A549 (cell line): ENCODE data around the gene FAM3A. TPM values are rescaled to one million over a fixed set of nuclear protein-coding genes. Genes with fewer than 3 reads are reported as not detected.

ENCODE experiments used
- ATAC-seq, 2 experiments: fragments of 200-7000 bp in 1 of 2; fragments of >200 bp in 1 of 2; cut with Nextera tagmentation in 1 of 2; cut with Tn5 transposase in 1 of 2; 3 replicates each; pipeline versions ENCODE4 v1.8.0 to v1.9.1; 2018 to 2020; ENCODE audit warnings: mild to moderate bottlenecking in 1 of 2, moderate library complexity in 1 of 2
- CTCF ChIA-PET: fragments of 300-600 bp; sonication (Branson Sonifier 250); formaldehyde crosslinking; extraction: SDS; loops from one replicate; lab custom pipeline; 2021; ENCODE audit warnings: antibody characterized with exemption, inconsistent platforms; lab: Yijun Ruan, JAX
- POLR2A ChIA-PET: fragments of 350-600 bp; formaldehyde crosslinking; extraction: SDS; loops from one replicate; lab custom pipeline; 2021; ENCODE audit warnings: antibody characterized with exemption, inconsistent platforms; lab: Yijun Ruan, JAX
- DNase-seq, 2 experiments: peaks; one replicate each; pipeline versions ENCODE4 v3.0.0 to v3.0.0-alpha.2; 2011 to 2016; ENCODE audit warnings: low read depth in 1 of 2, low spot score in 1 of 2
- FAIRE-seq: peaks from 2 replicates; lab custom pipeline; 2011; peaks lifted over from hg19 to GRCh38; lab: Jason Lieb, UNC
- H3K27ac ChIP-seq, 2 experiments: fragments of >200 bp; sonication (Bioruptor Twin); formaldehyde crosslinking; 3 replicates each; pipeline ENCODE4 v1.5.1; 2016 to 2017
- H3K4me1 ChIP-seq: fragments of >200 bp; sonication (Bioruptor Twin); formaldehyde crosslinking; 3 replicates; pipeline ENCODE4 v1.6.1; 2016
- H3K4me2 ChIP-seq: fragments of >200 bp; sonication (Bioruptor Twin); formaldehyde crosslinking; 3 replicates; pipeline ENCODE4 v1.6.1; 2016
- H3K4me3 ChIP-seq: fragments of >200 bp; sonication (Bioruptor Twin); formaldehyde crosslinking; 3 replicates; pipeline ENCODE4 v1.5.1; 2016
- H3K9me3 ChIP-seq: fragments of >200 bp; sonication (Bioruptor Twin); formaldehyde crosslinking; 3 replicates; pipeline ENCODE4 v1.6.1; 2016
- CBX2 ChIP-seq: fragments of 200-600 bp; sonication (generic); IDR thresholded peaks from 2 replicates; pipeline ENCODE4 v1.6.1; 2016; ENCODE audit warnings: low read depth, mild to moderate bottlenecking, borderline replicate concordance
- ESRRA ChIP-seq: fragments of 150-350 bp; IDR thresholded peaks from 2 replicates; pipeline ENCODE4 v1.6.1; 2014; ENCODE audit warnings: mild to moderate bottlenecking, low read length, borderline replicate concordance
- FOSB ChIP-seq: fragments of 250-450 bp; sonication (Bioruptor Pico); IDR thresholded peaks from 2 replicates; pipeline ENCODE4 v1.5.0; 2020; ENCODE audit warnings: mild to moderate bottlenecking, moderate library complexity
- FOXS1 ChIP-seq: fragments of 250-450 bp; sonication (Bioruptor Pico); IDR thresholded peaks from 2 replicates; pipeline ENCODE4 v1.5.0; 2020; ENCODE audit warnings: mild to moderate bottlenecking, moderate library complexity
- HEYL ChIP-seq: fragments of 250-450 bp; sonication (Bioruptor Pico); IDR thresholded peaks from 2 replicates; pipeline ENCODE4 v1.8.0; 2021; ENCODE audit warnings: mild to moderate bottlenecking, moderate library complexity
- HOXB5 ChIP-seq: fragments of 250-450 bp; sonication (Bioruptor Pico); IDR thresholded peaks from 2 replicates; pipeline ENCODE4 v1.5.0; 2020; ENCODE audit warnings: mild to moderate bottlenecking, moderate library complexity
- JUN ChIP-seq, 2 experiments: fragments of >200 bp; sonication (Bioruptor Twin); formaldehyde crosslinking; IDR thresholded peaks; 2 replicates in 1 of 2; 3 replicates in 1 of 2; pipeline ENCODE4 v1.6.1; 2016 to 2017
- KDM1A ChIP-seq: fragments of 200-600 bp; sonication (generic); IDR thresholded peaks from 2 replicates; pipeline ENCODE4 v1.6.1; 2016; ENCODE audit warnings: low read depth, mild to moderate bottlenecking
- NFE2L2 ChIP-seq: fragments of 150-350 bp; conservative IDR thresholded peaks from 2 replicates; pipeline ENCODE4 v1.6.1; 2014; ENCODE audit warnings: low read length
- NR3C1 ChIP-seq: fragments of >200 bp; sonication (Bioruptor Twin); formaldehyde crosslinking; IDR thresholded peaks from 3 replicates; pipeline ENCODE4 v1.6.1; 2017
- POLR2A ChIP-seq: IDR thresholded peaks from 2 replicates; pipeline ENCODE4 v1.6.1; 2012; ENCODE audit warnings: mild to moderate bottlenecking, low read length
- POLR2AphosphoS2 ChIP-seq: conservative IDR thresholded peaks from 2 replicates; pipeline ENCODE4 v1.6.1; 2012; ENCODE audit warnings: low read length, improper control_type of control experiment, inconsistent platforms
- RARB ChIP-seq: fragments of 250-450 bp; sonication (Bioruptor Pico); IDR thresholded peaks from 2 replicates; pipeline ENCODE4 v1.8.0; 2021; ENCODE audit warnings: mild to moderate bottlenecking, moderate library complexity
- RFX5 ChIP-seq: fragments of 450-650 bp; IDR thresholded peaks from 2 replicates; pipeline ENCODE4 v1.7.1; 2014; ENCODE audit warnings: antibody characterized with exemption, mild to moderate bottlenecking, moderate library complexity
- SREBF2 ChIP-seq: fragments of 450-650 bp; IDR thresholded peaks from 2 replicates; pipeline ENCODE4 v1.6.1; 2014; ENCODE audit warnings: mild to moderate bottlenecking, moderate library complexity
- TP53 ChIP-seq: fragments of 250-450 bp; sonication (Bioruptor Pico); IDR thresholded peaks from 2 replicates; pipeline ENCODE4 v1.5.0; 2021; ENCODE audit warnings: mild to moderate bottlenecking, moderate library complexity
- WGBS: methylation state at CpG from one replicate; pipeline ENCODE4 v1.1.6; 2017; ENCODE audit errors: missing lambda C conversion rate; 5-methylcytosine and 5-hydroxymethylcytosine counted together
- polyA plus RNA-seq, 4 experiments: library from polyadenylated mRNA; depleted of rRNA in 3 of 4; stranded (reverse); fragments of >200 nt; fragmentation: RNase III in 1 of 4; extraction: RNeasy Plus Mini Kit Qiagen cat#74134 plus additional on column Dnase treatment in 1 of 4; gene quantifications; 2 replicates in 3 of 4; 3 replicates in 1 of 4; pipeline ENCODE4 v1.2.3, GENCODE V29; 2011 to 2017
- TF ChIP-seq, protein P1 (sequence below): fragments of 250-450 bp; sonication (Bioruptor Pico); IDR thresholded peaks from 2 replicates; pipeline ENCODE4 v1.5.0; 2020; ENCODE audit warnings: low read depth, mild to moderate bottlenecking, moderate library complexity
- TF ChIP-seq, protein P2 (sequence below): IDR thresholded peaks from 2 replicates; pipeline ENCODE4 v1.6.1; 2012
- TF ChIP-seq, protein P3 (sequence below): fragments of 200-600 bp; sonication (generic); IDR thresholded peaks from 2 replicates; pipeline ENCODE4 v1.6.1; 2016; ENCODE audit warnings: antibody characterized with exemption, mild to moderate bottlenecking, moderate library complexity

The FAM3A gene
- polyA plus RNA-seq, 2 of the 4 experiments (the other 2 are of a cell fraction) = 21.7 to 36.7 TPM

DNA sequence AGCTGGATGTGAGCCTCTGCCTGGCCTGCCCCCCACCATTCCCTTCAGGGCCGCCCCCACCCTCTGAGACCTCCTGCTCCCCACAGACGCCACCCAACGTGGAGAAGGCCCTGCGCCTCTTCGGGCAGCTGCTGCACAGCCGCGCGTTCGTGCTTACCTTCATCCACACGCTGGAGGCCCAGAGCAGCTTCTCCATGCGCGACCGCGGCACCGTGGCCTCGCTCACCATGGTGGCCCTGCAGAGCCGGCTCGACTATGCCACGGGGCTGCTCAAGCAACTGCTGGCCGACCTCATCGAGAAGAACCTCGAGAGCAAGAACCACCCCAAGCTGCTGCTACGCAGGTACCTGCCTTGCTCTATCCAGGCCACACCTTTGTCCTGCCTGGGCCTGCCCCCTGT, 47.8 kb downstream of the FAM3A start:
- Histone ChIP-seq H3K4me2 (no peak overlapping the region), H3K4me1 (no peaks in the 10 kb centered on the region), H3K27ac (no peak overlapping the region), H3K4me3 (no peak overlapping the region), H3K9me3 (no peaks in the 10 kb centered on the region)
- WGBS = 99% methylated on average over 10 of the region's 23 CpGs
- CTCF ChIA-PET = no interaction called here
- no peak for FAIRE-seq
- DNase-seq = no peak
- TF ChIP-seq JUN (IDR thresholded peaks at IDR 0.05) = no peak
- no peak for TF ChIP-seq FOSB
- TF ChIP-seq, protein P1, sequence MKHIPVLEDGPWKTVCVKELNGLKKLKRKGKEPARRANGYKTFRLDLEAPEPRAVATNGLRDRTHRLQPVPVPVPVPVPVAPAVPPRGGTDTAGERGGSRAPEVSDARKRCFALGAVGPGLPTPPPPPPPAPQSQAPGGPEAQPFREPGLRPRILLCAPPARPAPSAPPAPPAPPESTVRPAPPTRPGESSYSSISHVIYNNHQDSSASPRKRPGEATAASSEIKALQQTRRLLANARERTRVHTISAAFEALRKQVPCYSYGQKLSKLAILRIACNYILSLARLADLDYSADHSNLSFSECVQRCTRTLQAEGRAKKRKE = no peak
- TF ChIP-seq NFE2L2 = no peak
- TF ChIP-seq KDM1A = no peak
- TF ChIP-seq RFX5 = no peak
- POLR2A ChIA-PET = no interaction called here
- no peak for ATAC-seq

DNA sequence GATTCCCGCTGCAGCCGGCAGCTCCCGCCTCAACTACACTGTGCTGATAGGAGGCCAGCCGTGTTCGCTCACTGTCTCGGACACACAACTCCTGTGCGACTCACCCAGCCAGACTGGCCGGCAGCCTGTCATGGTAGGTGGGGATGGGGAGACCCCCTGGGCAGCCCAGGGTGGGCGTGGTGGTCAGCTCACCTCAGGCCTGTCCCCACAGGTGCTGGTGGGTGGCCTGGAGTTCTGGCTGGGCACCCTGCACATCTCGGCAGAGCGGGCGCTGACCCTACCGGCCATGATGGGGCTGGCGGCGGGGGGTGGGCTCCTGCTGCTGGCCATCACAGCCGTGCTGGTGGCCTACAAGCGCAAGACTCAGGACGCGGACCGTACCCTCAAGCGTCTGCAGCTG, 48.5 kb downstream of the FAM3A start:
- ATAC-seq (no peak), FAIRE-seq (no peak)
- POLR2A ChIA-PET = no interaction called here

DNA sequence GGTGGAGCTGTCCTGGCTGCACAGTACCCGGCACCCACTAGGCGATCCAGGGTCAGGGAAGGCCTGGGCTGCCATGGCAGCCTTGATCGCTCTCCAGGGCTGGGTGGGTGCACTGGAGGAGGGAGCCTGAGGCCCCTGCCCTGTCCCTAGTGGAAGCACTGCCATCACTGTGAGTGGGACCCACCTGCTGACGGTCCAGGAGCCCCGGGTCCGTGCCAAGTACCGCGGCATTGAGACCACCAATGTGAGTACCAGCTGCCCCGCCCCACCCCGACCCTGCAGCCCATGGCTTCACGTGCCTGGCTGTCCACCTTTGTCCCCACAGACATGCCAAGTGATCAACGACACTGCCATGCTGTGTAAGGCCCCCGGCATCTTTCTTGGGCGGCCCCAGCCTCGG, 49.1 kb downstream of the FAM3A start:
- POLR2A ChIA-PET = no interaction called here
- 92% methylated on average over 9 of the region's 15 CpGs for WGBS
- ATAC-seq = no peak
- Histone ChIP-seq H3K4me3 (no peak overlapping the region), H3K4me2 (no peak overlapping the region)
- no peak for TF ChIP-seq SREBF2
- TF ChIP-seq, protein P2, sequence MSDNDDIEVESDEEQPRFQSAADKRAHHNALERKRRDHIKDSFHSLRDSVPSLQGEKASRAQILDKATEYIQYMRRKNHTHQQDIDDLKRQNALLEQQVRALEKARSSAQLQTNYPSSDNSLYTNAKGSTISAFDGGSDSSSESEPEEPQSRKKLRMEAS = no peak
- TF ChIP-seq, all 56 proteins: peak for 0
- no peak for DNase-seq
- no peaks in the 10 kb centered on the region for H3K4me1 ChIP-seq
- CTCF ChIA-PET = interaction anchor here (0.5 kb wide), 1 partner anchor 73 kb away, joined by 3 read pairs; no protein-coding TSS in a partner anchor
- FAIRE-seq = no peak
- no peak overlapping the region for H3K27ac ChIP-seq
- H3K9me3 ChIP-seq = no peaks in the 10 kb centered on the region

More for the DNA sequence above, 48.5 kb downstream of the FAM3A start:
- no peak for TF ChIP-seq POLR2A
- no peak for TF ChIP-seq POLR2AphosphoS2
- TF ChIP-seq, all 56 proteins: peak for 0
- no peak overlapping the region for H3K27ac ChIP-seq
- no peak overlapping the region for H3K4me2 ChIP-seq
- DNase-seq = no peak
- H3K4me1 ChIP-seq = no peaks in the 10 kb centered on the region
- 95% methylated on average over 4 of the region's 21 CpGs for WGBS
- no peaks in the 10 kb centered on the region for H3K9me3 ChIP-seq
- CTCF ChIA-PET = no interaction called here
- no peak overlapping the region for H3K4me3 ChIP-seq

DNA sequence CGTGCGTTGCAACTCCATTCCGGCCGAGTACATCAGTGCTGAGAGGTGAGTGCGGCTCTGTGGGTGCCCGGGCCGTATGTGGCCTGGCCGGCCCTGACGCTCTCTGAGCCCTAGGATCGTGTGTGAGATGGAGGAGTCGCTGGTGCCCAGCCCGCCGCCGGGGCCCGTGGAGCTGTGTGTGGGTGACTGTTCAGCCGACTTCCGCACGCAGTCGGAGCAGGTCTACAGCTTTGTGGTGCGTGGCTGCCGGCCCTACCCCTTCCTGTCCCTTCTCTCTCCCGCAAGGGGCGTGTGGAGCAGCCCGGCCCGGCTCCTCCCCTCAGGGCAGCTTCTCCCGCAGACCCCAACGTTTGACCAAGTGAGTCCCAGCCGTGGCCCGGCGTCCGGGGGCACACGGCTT, 50.0 kb downstream of the FAM3A start:
- no peak for DNase-seq
- POLR2A ChIA-PET = no interaction called here
- H3K4me2 ChIP-seq = no peak overlapping the region
- CTCF ChIA-PET = no interaction called here
- ATAC-seq = no peak
- no peaks in the 10 kb centered on the region for H3K9me3 ChIP-seq
- H3K27ac ChIP-seq = no peak overlapping the region
- FAIRE-seq = no peak
- 89% methylated on average over 10 of the region's 32 CpGs for WGBS
- no peaks in the 10 kb centered on the region for H3K4me1 ChIP-seq
- TF ChIP-seq TP53 (CRISPR knock-in tag) (no peak), HOXB5 (CRISPR knock-in tag) (no peak), RARB (no peak), CBX2 (no peak), NR3C1 (no peak), FOXS1 (no peak), ESRRA (no peak), HEYL (CRISPR knock-in tag) (no peak), FOSB (no peak)
- TF ChIP-seq, protein P3, sequence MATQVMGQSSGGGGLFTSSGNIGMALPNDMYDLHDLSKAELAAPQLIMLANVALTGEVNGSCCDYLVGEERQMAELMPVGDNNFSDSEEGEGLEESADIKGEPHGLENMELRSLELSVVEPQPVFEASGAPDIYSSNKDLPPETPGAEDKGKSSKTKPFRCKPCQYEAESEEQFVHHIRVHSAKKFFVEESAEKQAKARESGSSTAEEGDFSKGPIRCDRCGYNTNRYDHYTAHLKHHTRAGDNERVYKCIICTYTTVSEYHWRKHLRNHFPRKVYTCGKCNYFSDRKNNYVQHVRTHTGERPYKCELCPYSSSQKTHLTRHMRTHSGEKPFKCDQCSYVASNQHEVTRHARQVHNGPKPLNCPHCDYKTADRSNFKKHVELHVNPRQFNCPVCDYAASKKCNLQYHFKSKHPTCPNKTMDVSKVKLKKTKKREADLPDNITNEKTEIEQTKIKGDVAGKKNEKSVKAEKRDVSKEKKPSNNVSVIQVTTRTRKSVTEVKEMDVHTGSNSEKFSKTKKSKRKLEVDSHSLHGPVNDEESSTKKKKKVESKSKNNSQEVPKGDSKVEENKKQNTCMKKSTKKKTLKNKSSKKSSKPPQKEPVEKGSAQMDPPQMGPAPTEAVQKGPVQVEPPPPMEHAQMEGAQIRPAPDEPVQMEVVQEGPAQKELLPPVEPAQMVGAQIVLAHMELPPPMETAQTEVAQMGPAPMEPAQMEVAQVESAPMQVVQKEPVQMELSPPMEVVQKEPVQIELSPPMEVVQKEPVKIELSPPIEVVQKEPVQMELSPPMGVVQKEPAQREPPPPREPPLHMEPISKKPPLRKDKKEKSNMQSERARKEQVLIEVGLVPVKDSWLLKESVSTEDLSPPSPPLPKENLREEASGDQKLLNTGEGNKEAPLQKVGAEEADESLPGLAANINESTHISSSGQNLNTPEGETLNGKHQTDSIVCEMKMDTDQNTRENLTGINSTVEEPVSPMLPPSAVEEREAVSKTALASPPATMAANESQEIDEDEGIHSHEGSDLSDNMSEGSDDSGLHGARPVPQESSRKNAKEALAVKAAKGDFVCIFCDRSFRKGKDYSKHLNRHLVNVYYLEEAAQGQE = no peak
- TF ChIP-seq, protein P2 = no peak
- H3K4me3 ChIP-seq = no peak overlapping the region
